Breast epithelium (tissue), 4 donors: ENCODE data around the gene PDS5B. TPM values are rescaled to one million over a fixed set of nuclear protein-coding genes. Genes with fewer than 3 reads are reported as not detected.

Experiments
- DNase-seq, 2 donors: peaks; one replicate each; pipeline ENCODE4 v3.0.0-alpha.2; 2019; ENCODE audit warnings: low spot score in 2 of 2
- H3K27ac ChIP-seq, 2 donors: fragments of 200-600 bp; sonication (generic) in 1 of 2; one replicate each; pipeline ENCODE4 v1.5.1; 2016 to 2019; ENCODE audit warnings: mild to moderate bottlenecking in 1 of 2
- H3K27me3 ChIP-seq, 2 donors: fragments of 200-600 bp; sonication (generic) in 1 of 2; one replicate each; pipeline versions ENCODE4 v1.5.1 to v1.6.0; 2017 to 2019; ENCODE audit warnings: control low read depth in 1 of 2, mild to moderate bottlenecking in 1 of 2
- H3K36me3 ChIP-seq: fragments of 200-600 bp; one replicate; pipeline ENCODE4 v1.5.1; 2019
- H3K4me1 ChIP-seq, 2 donors: fragments of 200-600 bp; sonication (generic); one replicate each; pipeline ENCODE4 v1.5.1; 2016 to 2019; ENCODE audit warnings: control low read depth in 1 of 2
- H3K4me3 ChIP-seq, 3 donors: fragments of 200-600 bp; sonication (generic); 1 replicate in 2 of 3; 2 replicates in 1 of 3; pipeline ENCODE4 v1.5.1; 2016 to 2019; ENCODE audit warnings: mild to moderate bottlenecking in 3 of 3, moderate library complexity in 2 of 3
- H3K9me3 ChIP-seq, 2 donors: fragments of 200-600 bp; sonication (generic) in 1 of 2; one replicate each; pipeline ENCODE4 v1.5.1; 2016 to 2019; ENCODE audit warnings: control low read depth in 1 of 2
- CTCF ChIP-seq, 3 donors: fragments of 450-650 bp; IDR thresholded peaks; one replicate each; pipeline ENCODE4 v1.5.1; 2016 to 2017; ENCODE audit warnings: antibody characterized with exemption in 3 of 3, mild to moderate bottlenecking in 3 of 3, moderate library complexity in 3 of 3
- POLR2A ChIP-seq: fragments of 450-650 bp; IDR thresholded peaks from one replicate; pipeline ENCODE4 v1.6.1; 2016; ENCODE audit warnings: antibody characterized with exemption, mild to moderate bottlenecking, moderate library complexity
- POLR2AphosphoS5 ChIP-seq, 3 donors: sonication (generic); formaldehyde crosslinking; IDR thresholded peaks; one replicate each; pipeline ENCODE4 v1.6.1; 2017; ENCODE audit warnings: antibody characterized with exemption in 3 of 3
- intact Hi-C: fragments of 100-400 bp; cut with DNase I; formaldehyde crosslinking; loops from one replicate; pipeline ENCODE4 v1.15.1; 2023; ENCODE audit warnings: low total_unique reads
- total RNA-seq, 3 donors: library from RNA; depleted of rRNA; stranded (reverse); fragments of >200 nt; gene quantifications; one replicate each; pipeline ENCODE4 v1.1.0, GENCODE V29; 2016

The PDS5B gene
- total RNA-seq, 3 donors from 2014 or later, result 35.0 to 71.7 (median 66.2) TPM

GRCh38 chr13:32645854-32646253 lies 59.6 kb downstream of the PDS5B start:
- no peak for TF ChIP-seq POLR2A
- no peak for TF ChIP-seq POLR2AphosphoS5 (IDR thresholded peaks at IDR 0.05)
- no peak for TF ChIP-seq CTCF (IDR thresholded peaks at IDR 0.05)
- Histone ChIP-seq H3K27me3 (no peaks in the 10 kb centered on the region), H3K27ac (no peak overlapping the region), H3K4me3 (no peak overlapping the region), H3K9me3 (no peaks in the 10 kb centered on the region), H3K4me1 (peaks cover 0 to 3% of the 10 kb centered on the region in 2 donors), H3K36me3 (no peaks in the 10 kb centered on the region)
- DNase-seq, result no peak
- intact Hi-C loops, result no loop called here

- no peak for DNase-seq
- no peak overlapping the region for H3K4me3 ChIP-seq
- no peaks in the 10 kb centered on the region for H3K9me3 ChIP-seq
- H3K36me3 ChIP-seq, result no peaks in the 10 kb centered on the region
- H3K4me1 ChIP-seq, result peaks cover 0 to 1% of the 10 kb centered on the region in 2 donors
- TF ChIP-seq POLR2A (no peak), POLR2AphosphoS5 (IDR thresholded peaks at IDR 0.05) (no peak), CTCF (IDR thresholded peaks at IDR 0.05) (no peak)
- intact Hi-C loops, result no loop called here
- no peak overlapping the region for H3K27ac ChIP-seq
- no peaks in the 10 kb centered on the region for H3K27me3 ChIP-seq
Observed at GRCh38 chr13:32647926-32648325, 61.7 kb downstream of the PDS5B start.

- H3K36me3 ChIP-seq, result no peaks in the 10 kb centered on the region
- H3K9me3 ChIP-seq, result peaks cover 0 to 2% of the 10 kb centered on the region in 2 donors
- no peak overlapping the region for H3K27ac ChIP-seq
- TF ChIP-seq POLR2A, result no peak
- TF ChIP-seq POLR2AphosphoS5 (IDR thresholded peaks at IDR 0.05), result no peak
- peak in 2 of 3 donors; percentile 30 to 33 for TF ChIP-seq CTCF (IDR thresholded peaks at IDR 0.05)
- DNase-seq, result no peak
- H3K4me1 ChIP-seq, result no peaks in the 10 kb centered on the region
- intact Hi-C loops, result no loop called here
- no peaks in the 10 kb centered on the region for H3K27me3 ChIP-seq
- H3K4me3 ChIP-seq, result no peak overlapping the region
Observed at GRCh38 chr13:32650705-32651311, 64.6 kb downstream of the PDS5B start.

- DNase-seq, result no peak
- Histone ChIP-seq H3K4me3 (no peak overlapping the region), H3K4me1 (no peaks in the 10 kb centered on the region), H3K36me3 (no peaks in the 10 kb centered on the region), H3K27ac (no peak overlapping the region), H3K27me3 (no peaks in the 10 kb centered on the region), H3K9me3 (peaks cover 0 to 6% of the 10 kb centered on the region in 2 donors)
- intact Hi-C loops, result no loop called here
- TF ChIP-seq CTCF (IDR thresholded peaks at IDR 0.05) (no peak), POLR2A (no peak), POLR2AphosphoS5 (IDR thresholded peaks at IDR 0.05) (no peak)
Observed at GRCh38 chr13:32657309-32657708, 71.1 kb downstream of the PDS5B start.

- Histone ChIP-seq H3K27me3 (no peaks in the 10 kb centered on the region), H3K36me3 (no peaks in the 10 kb centered on the region), H3K4me1 (no peaks in the 10 kb centered on the region), H3K27ac (no peak overlapping the region), H3K9me3 (peaks cover 0 to 6% of the 10 kb centered on the region in 2 donors), H3K4me3 (no peak overlapping the region)
- intact Hi-C loops, result no loop called here
- no peak for TF ChIP-seq CTCF (IDR thresholded peaks at IDR 0.05)
- TF ChIP-seq POLR2AphosphoS5 (IDR thresholded peaks at IDR 0.05), result no peak
- TF ChIP-seq POLR2A, result no peak
- DNase-seq, result no peak
Observed at GRCh38 chr13:32659736-32660135, 73.5 kb downstream of the PDS5B start.
